DOHH2 (cell line): ENCODE results near the gene CRLF1.

ENCODE experiments used
- EZH2phosphoT487 ChIP-seq: fragments of 200-600 bp; sonication (generic); IDR thresholded peaks from 2 replicates; pipeline ENCODE4 v1.6.1; 2017; ENCODE audit warnings: borderline replicate concordance, mild to moderate bottlenecking, antibody characterized with exemption, low read length, moderate library complexity, mixed read lengths
- TF ChIP-seq, protein P1 (sequence below): fragments of 200-600 bp; sonication (generic); IDR thresholded peaks from one replicate; pipeline ENCODE4 v1.5.1; 2014; ENCODE audit warnings: antibody characterized with exemption, mild to moderate bottlenecking, low read depth, low read length; ENCODE audit not compliant: poor library complexity, severe bottlenecking

DNA sequence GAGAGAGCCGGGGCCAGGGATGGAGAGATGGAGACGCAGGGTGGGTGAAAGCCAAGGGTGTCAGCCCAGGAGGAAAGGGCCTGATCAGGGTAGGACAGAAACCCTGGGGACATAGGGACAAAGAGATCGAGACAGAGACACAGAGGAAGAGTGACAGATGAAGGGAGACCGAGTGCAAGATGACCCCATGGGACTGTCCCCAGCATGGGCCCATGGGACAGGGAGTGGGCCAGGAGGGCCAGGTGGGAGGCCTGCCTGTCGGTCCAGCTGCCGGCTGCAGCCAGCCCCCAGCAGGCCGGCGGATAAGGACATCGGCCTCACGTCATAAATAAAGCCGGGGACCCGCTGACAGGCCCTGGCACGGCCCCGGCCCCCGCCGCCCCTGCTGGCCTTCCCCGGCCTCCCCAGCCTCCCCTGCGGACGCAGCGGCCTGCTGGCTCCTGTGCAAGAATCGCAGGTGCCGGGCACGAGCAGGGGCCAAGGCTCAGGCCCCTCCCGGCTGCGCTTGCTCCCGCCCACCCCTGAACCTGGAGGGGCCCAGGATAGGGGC is 11.7 kb downstream of the CRLF1 start:
- TF ChIP-seq, protein P1, sequence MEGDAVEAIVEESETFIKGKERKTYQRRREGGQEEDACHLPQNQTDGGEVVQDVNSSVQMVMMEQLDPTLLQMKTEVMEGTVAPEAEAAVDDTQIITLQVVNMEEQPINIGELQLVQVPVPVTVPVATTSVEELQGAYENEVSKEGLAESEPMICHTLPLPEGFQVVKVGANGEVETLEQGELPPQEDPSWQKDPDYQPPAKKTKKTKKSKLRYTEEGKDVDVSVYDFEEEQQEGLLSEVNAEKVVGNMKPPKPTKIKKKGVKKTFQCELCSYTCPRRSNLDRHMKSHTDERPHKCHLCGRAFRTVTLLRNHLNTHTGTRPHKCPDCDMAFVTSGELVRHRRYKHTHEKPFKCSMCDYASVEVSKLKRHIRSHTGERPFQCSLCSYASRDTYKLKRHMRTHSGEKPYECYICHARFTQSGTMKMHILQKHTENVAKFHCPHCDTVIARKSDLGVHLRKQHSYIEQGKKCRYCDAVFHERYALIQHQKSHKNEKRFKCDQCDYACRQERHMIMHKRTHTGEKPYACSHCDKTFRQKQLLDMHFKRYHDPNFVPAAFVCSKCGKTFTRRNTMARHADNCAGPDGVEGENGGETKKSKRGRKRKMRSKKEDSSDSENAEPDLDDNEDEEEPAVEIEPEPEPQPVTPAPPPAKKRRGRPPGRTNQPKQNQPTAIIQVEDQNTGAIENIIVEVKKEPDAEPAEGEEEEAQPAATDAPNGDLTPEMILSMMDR, result no peak
- TF ChIP-seq EZH2phosphoT487, result no peak
